C4-2B (cell line): ENCODE results near the gene IL36B.

Source experiments
- H3K27ac ChIP-seq: fragments of 450-650 bp; 2 replicates; pipeline ENCODE4 v1.5.1; 2017
- CTCF ChIP-seq: fragments of 450-650 bp; conservative IDR thresholded peaks from 2 replicates; pipeline ENCODE4 v1.5.1; 2017; ENCODE audit warnings: mild to moderate bottlenecking
- ZFX ChIP-seq: fragments of 450-650 bp; IDR thresholded peaks from 2 replicates; pipeline ENCODE4 v1.6.1; 2017

The IL36B gene

GRCh38 chr2:113075030-113075429 is 22.4 kb upstream of the IL36B start:
- H3K27ac ChIP-seq, result no peak overlapping the region
- no peak for TF ChIP-seq CTCF
- TF ChIP-seq ZFX, result no peak

GRCh38 chr2:113073325-113073834 is 20.7 kb upstream of the IL36B start:
- no peak for TF ChIP-seq ZFX
- TF ChIP-seq CTCF, result no peak
- H3K27ac ChIP-seq, result no peak overlapping the region

- TF ChIP-seq CTCF (no peak), ZFX (no peak)
- no peak overlapping the region for H3K27ac ChIP-seq
Observed at GRCh38 chr2:113072584-113072983, 19.9 kb upstream of the IL36B start.

- peak overlapping the region; percentile 63; the same call in 1 of the 2 replicates for H3K27ac ChIP-seq
- no peak for TF ChIP-seq CTCF
Observed at GRCh38 chr2:113070606-113070975, 17.9 kb upstream of the IL36B start.

- peak overlapping the region; percentile 63 for H3K27ac ChIP-seq
- TF ChIP-seq CTCF (no peak), ZFX (no peak)
Observed at GRCh38 chr2:113069676-113070605, 17.3 kb upstream of the IL36B start.

- no peak overlapping the region for H3K27ac ChIP-seq
- no peak for TF ChIP-seq ZFX
- no peak for TF ChIP-seq CTCF
Observed at GRCh38 chr2:113068706-113069485, 16.2 kb upstream of the IL36B start.

GRCh38 chr2:113068249-113068648 is 15.6 kb upstream of the IL36B start:
- no peak for TF ChIP-seq CTCF
- no peak for TF ChIP-seq ZFX
- no peak overlapping the region for H3K27ac ChIP-seq
